ENCODE results near the gene PPP1R9B. TPM values are rescaled to one million over a fixed set of nuclear protein-coding genes. Genes with fewer than 3 reads are reported as not detected.

PPP1R9B gene
- polyA plus RNA-seq, 6 donors from 2014 or later, result 0.55 to 3.5 (median 2.3) TPM

DNA sequence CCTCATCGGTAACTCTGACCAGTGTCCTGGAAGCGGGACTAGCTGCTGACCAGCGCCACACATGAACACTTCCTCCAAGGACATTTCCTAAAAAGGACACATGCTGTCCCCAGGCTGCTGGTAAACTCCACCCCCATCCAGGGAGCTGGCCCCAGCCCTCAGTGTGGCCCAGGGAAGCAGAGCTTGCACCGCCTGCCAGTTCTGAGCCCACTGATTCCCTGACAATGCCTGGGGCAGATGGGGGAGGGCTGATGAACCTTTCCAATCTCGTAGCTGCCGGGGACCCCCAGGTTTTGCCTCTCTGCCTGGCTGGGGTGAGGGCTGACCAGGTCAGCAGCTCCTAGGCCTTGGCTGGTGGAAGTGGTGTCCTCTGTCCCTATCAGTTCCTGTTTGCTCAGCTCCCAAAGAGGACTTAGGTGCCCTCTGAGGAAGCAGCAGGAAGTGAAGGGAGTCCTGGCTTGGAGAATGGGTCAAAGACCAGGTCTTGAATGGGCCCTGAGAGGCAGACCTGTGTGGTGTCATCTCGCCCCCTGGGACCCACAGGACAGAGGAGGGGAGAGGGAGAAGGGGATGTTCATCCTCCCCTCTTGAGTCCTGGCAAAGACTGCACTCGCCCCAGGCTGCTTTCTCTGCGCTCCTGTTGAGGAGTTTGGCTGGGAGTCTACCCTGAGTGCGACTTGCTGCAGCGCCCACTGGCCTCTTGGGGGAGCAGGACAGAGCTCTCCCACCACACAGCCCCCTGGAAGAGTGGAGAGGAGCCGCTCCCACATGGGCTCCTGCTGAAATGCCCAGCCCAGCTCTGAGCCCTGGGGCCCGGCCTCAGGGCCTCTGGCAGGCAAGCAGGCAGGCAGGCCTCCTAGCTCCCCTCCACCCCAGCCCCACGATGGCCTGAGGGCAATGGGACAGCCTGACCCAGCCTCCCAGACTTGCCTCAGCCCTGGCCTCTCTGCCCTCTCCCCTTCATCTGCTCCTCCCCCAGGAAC, 38.5 kb downstream of the PPP1R9B start:
- peaks cover 0 to 2% (median 0%) of the 10 kb centered on the region in 7 donors for H3K9me3 Mint-ChIP-seq
- no peak overlapping the region for H3K4me3 Mint-ChIP-seq
- H3K27me3 Mint-ChIP-seq, result peaks cover 22 to 40% (median 32%) of the 10 kb centered on the region in 3 donors
- DNase-seq, result no peak
- peaks cover 0 to 13% of the 10 kb centered on the region in 2 donors for H3K36me3 Mint-ChIP-seq
- no peak overlapping the region for H3K27ac Mint-ChIP-seq
- H3K4me1 Mint-ChIP-seq, result peaks cover 9 to 12% (median 10%) of the 10 kb centered on the region in 3 donors
- ATAC-seq (ENCODE audit: low read depth in 2 of 2), result no peak

DNA sequence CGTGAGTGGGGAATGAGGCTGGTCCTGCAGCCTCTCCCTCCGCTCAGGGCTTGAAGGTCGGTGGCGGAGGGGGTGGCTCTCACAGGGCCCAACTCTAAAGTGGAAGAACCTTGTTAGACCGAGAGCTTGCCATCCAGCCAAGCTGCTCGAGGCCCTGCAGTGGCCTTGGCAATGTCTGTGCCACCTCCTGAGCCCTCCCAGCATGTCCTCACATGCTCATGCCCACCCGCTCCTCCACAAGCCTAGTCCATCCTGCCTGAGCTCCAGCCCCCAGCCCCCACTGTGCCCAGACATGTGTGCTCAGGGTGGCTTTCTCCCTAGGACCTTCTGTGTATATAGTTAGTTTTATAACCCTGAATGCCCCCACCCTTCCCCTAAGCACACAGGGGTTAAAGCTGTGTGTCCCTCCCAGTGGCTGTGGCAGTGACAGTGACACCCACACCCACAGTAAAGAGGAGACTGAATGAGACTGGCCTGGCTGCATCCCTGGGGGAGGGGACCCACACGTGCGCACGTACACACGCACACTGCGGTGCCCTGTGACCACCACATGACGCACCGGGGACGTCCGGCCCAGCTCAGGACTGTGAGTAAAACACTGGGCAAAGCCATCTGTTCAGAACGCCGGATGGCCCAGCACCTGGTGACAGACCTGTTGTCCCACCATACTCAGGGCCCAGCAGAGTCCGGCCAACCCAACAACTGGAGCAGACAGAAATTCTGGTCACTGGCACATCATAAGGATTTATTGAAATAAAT, 39.7 kb downstream of the PPP1R9B start:
- DNase-seq, result no peak
- H3K4me3 Mint-ChIP-seq, result no peak overlapping the region
- H3K9me3 Mint-ChIP-seq, result peaks cover 0 to 2% (median 0%) of the 10 kb centered on the region in 7 donors
- no peak overlapping the region for H3K27ac Mint-ChIP-seq
- H3K4me1 Mint-ChIP-seq, result peaks cover 6 to 8% (median 6%) of the 10 kb centered on the region in 3 donors
- peaks cover 0 to 17% of the 10 kb centered on the region in 2 donors for H3K36me3 Mint-ChIP-seq
- H3K27me3 Mint-ChIP-seq, result peaks cover 11 to 30% (median 23%) of the 10 kb centered on the region in 3 donors
- ATAC-seq (ENCODE audit: low read depth in 2 of 2), result no peak

DNA sequence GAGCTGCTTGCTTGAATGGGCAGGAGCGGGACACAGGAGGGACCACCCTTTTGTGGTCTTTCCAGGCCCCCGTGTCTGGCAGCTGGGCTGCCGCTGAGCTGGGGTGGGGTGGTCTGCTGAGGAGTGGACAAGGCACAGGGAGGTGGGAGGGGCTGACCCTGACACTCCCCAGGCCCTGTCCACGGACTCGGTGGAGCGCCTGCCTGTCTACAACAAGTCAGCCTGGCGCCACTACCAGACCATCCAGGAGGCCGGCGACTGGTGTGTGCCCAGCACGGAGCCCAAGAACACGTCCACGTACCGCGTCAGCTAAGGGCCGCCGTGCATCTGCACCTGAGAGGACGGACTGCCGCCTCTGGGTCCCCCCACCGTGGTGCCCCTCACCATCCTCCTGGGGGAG, 40.7 kb downstream of the PPP1R9B start:
- Mint-ChIP-seq H3K27me3 (peaks cover 5 to 20% (median 13%) of the 10 kb centered on the region in 3 donors), H3K36me3 (peaks cover 0 to 25% of the 10 kb centered on the region in 2 donors), H3K4me1 (peaks cover 0 to 4% (median under 1%) of the 10 kb centered on the region in 3 donors), H3K27ac (no peak overlapping the region), H3K4me3 (no peak overlapping the region), H3K9me3 (no peaks in the 10 kb centered on the region)
- DNase-seq (no peak), ATAC-seq (ENCODE audit: low read depth in 2 of 2) (no peak)

DNA sequence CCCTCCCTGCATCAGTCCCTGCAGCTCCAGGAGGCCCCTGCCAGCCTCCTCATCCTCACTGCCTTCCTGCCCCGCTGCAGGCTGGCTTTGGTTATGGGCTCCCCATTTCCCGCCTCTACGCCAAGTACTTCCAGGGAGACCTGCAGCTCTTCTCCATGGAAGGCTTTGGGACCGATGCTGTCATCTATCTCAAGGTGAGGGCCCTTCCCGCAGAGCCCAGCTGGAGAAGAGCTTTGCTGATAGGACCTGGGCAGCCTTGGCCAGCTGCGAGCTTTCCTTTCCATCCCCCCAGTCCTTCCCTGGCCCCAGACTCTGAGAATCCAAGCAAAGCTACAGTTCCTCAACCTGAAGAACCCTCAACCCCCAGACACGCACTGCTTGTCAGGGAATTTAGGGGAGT, 41.3 kb downstream of the PPP1R9B start:
- no peak for ATAC-seq (ENCODE audit: low read depth in 2 of 2)
- DNase-seq, result no peak
- Mint-ChIP-seq H3K36me3 (peaks cover 0 to 27% of the 10 kb centered on the region in 2 donors), H3K9me3 (no peaks in the 10 kb centered on the region), H3K27me3 (peaks cover 0 to 15% (median 8%) of the 10 kb centered on the region in 3 donors), H3K4me3 (no peak overlapping the region), H3K4me1 (peaks cover 0 to 4% (median 0%) of the 10 kb centered on the region in 3 donors), H3K27ac (peak overlapping the region in 1 of 6 donors; percentile 61)

DNA sequence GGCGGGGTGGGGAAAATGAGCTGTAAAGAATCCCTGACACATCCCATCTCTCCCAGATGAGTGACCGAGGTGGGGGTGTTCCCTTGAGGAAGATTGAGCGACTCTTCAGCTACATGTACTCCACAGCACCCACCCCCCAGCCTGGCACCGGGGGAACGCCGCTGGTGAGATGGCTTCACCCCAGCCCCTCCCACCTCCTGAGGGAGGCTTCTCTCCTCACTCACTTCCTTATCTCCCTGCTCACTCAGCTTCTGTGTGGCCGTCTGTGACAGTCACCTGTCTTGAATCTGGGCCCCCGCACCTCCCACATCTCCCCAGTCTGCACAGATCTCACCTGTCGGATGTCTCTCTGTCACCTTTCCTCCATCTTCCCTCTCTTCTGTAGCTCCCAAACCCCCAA, 41.9 kb downstream of the PPP1R9B start:
- ATAC-seq (ENCODE audit: low read depth in 2 of 2) (no peak), DNase-seq (no peak)
- Mint-ChIP-seq H3K4me3 (no peak overlapping the region), H3K36me3 (peaks cover 0 to 27% of the 10 kb centered on the region in 2 donors), H3K4me1 (peaks cover 0 to 4% (median 0%) of the 10 kb centered on the region in 3 donors), H3K27ac (peak overlapping the region in 1 of 6 donors; percentile 61), H3K27me3 (peaks cover 0 to 8% (median 1%) of the 10 kb centered on the region in 3 donors), H3K9me3 (no peaks in the 10 kb centered on the region)

DNA sequence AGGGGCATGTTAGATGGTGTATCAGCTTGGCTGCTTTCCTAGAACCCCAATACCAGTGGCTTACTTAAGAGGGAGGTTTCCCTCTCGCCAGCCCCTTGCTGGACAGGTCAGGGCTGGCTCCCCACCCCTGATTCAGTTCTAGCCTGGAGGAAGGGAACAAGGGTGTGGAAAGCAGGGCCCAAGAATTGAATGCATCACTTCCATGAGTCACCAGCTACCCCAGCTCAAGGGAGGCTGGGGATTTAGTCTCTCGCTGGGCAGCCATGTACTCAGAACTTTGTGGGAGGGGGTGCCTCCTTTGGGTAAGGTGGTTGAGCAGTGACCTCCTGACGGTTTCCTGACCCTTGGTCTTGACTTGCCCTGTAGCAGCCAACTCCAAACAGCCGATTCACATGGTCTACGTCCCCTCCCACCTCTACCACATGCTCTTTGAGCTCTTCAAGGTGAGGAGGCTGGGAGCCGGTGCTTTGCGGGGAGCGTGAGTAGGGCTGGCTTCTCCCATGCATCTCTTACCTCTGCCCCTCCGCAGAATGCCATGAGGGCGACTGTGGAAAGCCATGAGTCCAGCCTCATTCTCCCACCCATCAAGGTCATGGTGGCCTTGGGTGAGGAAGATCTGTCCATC, 42.6 kb downstream of the PPP1R9B start:
- peaks cover 0 to 4% (median 0%) of the 10 kb centered on the region in 3 donors for H3K4me1 Mint-ChIP-seq
- ATAC-seq (ENCODE audit: low read depth in 2 of 2) (no peak), DNase-seq (no peak)
- H3K9me3 Mint-ChIP-seq, result no peaks in the 10 kb centered on the region
- H3K27ac Mint-ChIP-seq, result no peak overlapping the region
- H3K27me3 Mint-ChIP-seq, result peaks cover 0 to 1% (median 0%) of the 10 kb centered on the region in 3 donors
- H3K36me3 Mint-ChIP-seq, result peaks cover 0 to 27% of the 10 kb centered on the region in 2 donors
- H3K4me3 Mint-ChIP-seq, result no peak overlapping the region

DNA sequence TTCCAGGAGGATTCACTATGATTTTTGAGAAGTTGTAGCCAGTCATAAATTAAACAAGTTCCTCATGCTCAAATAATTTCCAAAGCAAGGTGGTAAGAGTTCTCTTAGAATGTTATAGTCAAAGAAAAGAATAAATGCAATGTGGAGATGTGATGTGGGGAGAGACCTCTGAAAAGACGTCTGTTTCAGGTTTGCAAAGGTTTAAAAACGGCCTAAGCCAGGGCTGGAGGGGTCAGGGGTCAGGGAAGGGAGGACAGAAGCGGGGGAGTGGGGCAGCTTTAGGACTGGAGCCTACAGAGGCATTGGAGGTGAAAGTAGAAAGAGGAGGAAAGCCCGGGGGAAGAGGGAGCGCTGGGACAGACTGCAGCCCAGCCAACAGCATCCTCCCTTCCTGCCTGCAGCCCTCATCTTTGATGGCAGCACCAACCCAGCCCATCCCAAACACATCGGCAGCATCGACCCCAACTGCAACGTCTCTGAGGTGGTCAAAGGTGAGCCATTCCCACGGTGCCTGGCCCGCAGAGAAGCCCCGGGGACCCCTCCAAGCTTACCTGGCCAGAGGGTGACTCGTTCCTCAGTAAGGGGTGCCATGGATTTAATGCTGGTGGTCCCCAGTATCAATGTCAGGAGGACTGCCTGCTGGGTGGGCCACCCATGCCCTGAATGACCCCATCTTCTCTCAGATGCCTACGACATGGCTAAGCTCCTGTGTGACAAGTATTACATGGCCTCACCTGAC, 43.9 kb downstream of the PPP1R9B start:
- Mint-ChIP-seq H3K36me3 (peaks cover 0 to 27% of the 10 kb centered on the region in 2 donors), H3K27ac (peak overlapping the region in 1 of 6 donors; percentile 22), H3K4me3 (no peak overlapping the region), H3K27me3 (no peaks in the 10 kb centered on the region), H3K9me3 (no peaks in the 10 kb centered on the region), H3K4me1 (peaks cover 0 to 4% (median 0%) of the 10 kb centered on the region in 3 donors)
- DNase-seq (no peak), ATAC-seq (ENCODE audit: low read depth in 2 of 2) (no peak)

DNA sequence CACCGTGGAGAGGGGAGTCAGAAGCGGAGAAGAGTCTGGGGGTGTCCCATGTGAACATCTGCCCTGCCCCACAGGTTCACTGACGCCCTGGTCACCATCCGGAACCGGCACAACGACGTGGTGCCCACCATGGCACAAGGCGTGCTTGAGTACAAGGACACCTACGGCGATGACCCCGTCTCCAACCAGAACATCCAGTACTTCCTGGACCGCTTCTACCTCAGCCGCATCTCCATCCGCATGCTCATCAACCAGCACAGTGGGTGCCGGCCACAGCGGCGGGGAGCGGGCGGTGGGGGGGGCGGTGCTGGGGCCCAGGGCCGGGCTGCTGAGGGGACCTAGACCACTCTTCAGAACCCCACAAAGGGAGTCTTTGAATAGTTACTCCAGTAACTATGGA, 44.7 kb downstream of the PPP1R9B start:
- H3K4me3 Mint-ChIP-seq, result peak overlapping the region in 1 of 8 donors; percentile 29

DNA sequence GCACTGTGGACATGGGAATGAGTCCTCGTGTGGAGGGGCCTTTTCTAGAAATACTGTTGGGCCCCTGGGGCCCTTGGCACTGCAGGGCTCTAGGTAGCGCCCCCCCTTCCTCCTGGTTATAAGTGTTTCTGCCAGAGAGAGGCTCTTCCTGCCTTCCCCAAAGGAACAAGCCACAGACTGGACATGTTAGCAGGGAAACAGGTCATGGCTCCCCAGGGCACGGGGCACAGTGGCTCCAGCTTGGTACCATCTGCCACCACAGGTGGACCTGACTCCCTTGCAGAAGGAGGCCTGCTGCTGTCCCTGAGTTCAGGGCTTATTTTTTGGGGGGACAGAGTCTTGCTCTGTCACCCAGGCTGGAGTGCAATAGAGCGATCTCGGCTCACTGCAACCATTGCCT, 46.5 kb downstream of the PPP1R9B start:
- Mint-ChIP-seq H3K9me3 (no peaks in the 10 kb centered on the region), H3K36me3 (peaks cover 0 to 25% of the 10 kb centered on the region in 2 donors), H3K4me1 (peaks cover 6 to 7% (median 7%) of the 10 kb centered on the region in 3 donors), H3K27ac (no peak overlapping the region), H3K27me3 (no peaks in the 10 kb centered on the region), H3K4me3 (no peak overlapping the region)
- DNase-seq (no peak), ATAC-seq (ENCODE audit: low read depth in 2 of 2) (no peak)

More for the DNA sequence above, 44.7 kb downstream of the PPP1R9B start:
- H3K27ac Mint-ChIP-seq, result no peak overlapping the region
- ATAC-seq (ENCODE audit: low read depth in 2 of 2) (no peak), DNase-seq (no peak)
- peaks cover 0 to 4% (median 0%) of the 10 kb centered on the region in 3 donors for H3K4me1 Mint-ChIP-seq
- no peaks in the 10 kb centered on the region for H3K9me3 Mint-ChIP-seq
- no peaks in the 10 kb centered on the region for H3K27me3 Mint-ChIP-seq
- H3K36me3 Mint-ChIP-seq, result peaks cover 0 to 27% of the 10 kb centered on the region in 2 donors

DNA sequence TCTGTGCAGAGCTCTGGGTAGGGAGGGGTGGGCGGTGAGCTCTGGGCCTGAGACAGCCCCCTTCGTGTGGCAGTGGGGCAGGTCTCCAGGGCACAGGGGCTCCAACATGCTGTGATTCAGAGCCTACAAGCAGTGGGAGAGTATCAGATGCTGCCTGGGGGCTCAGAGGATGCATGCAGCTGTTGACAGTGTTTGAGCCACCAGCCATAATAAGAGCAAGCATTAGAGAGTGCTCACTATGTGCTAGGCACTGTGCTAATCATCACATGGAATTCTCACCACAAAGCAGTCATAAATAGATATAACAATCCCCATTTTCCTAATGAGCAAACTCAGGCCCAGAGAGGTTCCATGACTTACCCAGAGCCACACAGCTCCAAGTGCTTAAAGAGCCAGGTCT, 47.2 kb downstream of the PPP1R9B start:
- H3K27ac Mint-ChIP-seq, result no peak overlapping the region
- no peak for DNase-seq

DNA sequence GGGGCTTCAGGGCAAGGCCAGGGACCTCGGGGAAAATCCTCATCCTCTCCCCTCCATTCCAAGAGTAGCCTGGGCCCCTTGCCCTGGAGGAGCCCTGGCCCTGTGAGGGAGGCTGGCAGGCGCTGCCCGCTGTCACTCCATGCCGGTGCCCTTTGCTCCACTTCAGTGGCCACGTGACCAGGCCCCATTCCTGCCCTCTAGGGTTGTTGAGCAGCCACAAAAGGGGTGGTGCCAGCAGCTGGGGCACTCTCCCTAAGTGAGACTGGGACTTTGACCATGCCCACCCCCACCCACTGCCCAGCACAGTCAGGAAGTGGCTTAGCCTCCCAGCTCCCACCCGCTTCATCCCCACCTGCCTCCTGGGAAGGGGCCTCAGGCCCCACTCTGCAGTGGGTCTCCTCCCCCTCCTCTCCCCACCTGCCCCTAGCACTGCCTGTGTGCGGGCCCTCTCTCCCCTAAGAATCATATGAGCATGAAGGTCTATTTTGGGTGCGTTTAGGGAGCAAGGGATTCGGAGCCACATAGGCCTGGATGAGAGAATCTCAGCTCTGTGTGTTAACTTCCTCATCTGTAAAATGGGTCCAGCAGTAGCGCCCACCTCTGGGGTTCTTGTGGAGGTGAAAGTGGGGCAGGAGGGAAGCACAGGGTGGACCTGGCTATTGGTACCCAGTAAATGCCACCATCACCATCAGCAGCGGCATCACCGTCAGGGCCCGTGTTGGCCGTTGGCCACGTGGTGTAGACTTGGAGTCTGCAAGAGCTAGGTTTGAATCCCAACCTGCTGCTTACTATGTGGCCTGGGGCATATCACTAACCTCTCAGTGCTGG, 48.1 kb downstream of the PPP1R9B start:
- no peak overlapping the region for H3K4me3 Mint-ChIP-seq
- no peak for DNase-seq
- no peaks in the 10 kb centered on the region for H3K9me3 Mint-ChIP-seq
- H3K4me1 Mint-ChIP-seq, result peaks cover 12 to 13% (median 12%) of the 10 kb centered on the region in 3 donors
- no peaks in the 10 kb centered on the region for H3K27me3 Mint-ChIP-seq
- H3K27ac Mint-ChIP-seq, result no peak overlapping the region
- peaks cover 0 to 28% of the 10 kb centered on the region in 2 donors for H3K36me3 Mint-ChIP-seq
- no peak for ATAC-seq (ENCODE audit: low read depth in 2 of 2)

More for the DNA sequence above, 47.2 kb downstream of the PPP1R9B start:
- peaks cover 0 to 25% of the 10 kb centered on the region in 2 donors for H3K36me3 Mint-ChIP-seq
- ATAC-seq (ENCODE audit: low read depth in 2 of 2), result no peak
- no peaks in the 10 kb centered on the region for H3K9me3 Mint-ChIP-seq
- peaks cover 11 to 12% (median 12%) of the 10 kb centered on the region in 3 donors for H3K4me1 Mint-ChIP-seq
- H3K27me3 Mint-ChIP-seq, result no peaks in the 10 kb centered on the region
- no peak overlapping the region for H3K4me3 Mint-ChIP-seq
